ENCODE data around the gene TMEM14C. TPM values are rescaled to one million over a fixed set of nuclear protein-coding genes. Genes with fewer than 3 reads are reported as not detected.

The TMEM14C gene
- polyA plus RNA-seq, 2 of the 4 experiments (the other 2 are of a cell fraction) = 152 to 230 TPM

DNA sequence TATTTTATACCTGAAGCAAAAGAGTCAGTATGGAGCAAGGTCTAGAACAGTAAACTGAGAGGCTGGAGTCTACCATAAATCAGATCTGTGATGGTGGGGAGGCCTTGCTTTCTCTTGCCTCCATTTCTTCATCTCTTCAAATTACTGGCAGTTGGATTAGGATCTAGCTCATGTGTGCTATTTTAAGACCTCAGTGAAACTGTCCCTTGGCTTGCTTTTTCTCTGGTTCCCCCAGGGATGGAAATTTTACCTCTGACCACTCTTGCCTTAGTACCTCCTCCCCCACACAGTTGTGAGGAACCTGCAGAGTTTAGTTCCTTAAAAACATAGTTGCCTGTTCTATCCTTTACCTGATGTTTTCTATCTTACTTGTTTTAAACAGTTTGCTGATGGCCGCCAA lies 33.2 kb downstream of the TMEM14C start:
- Histone ChIP-seq H3K4me1 (peaks cover 26% of the 10 kb centered on the region), H3K4me2 (no peak overlapping the region), H3K27ac (no peak overlapping the region), H3K9me3 (no peaks in the 10 kb centered on the region), H3K4me3 (no peak overlapping the region)
- DNase-seq (ENCODE audit: low read depth in 1 of 2, low spot score in 1 of 2) (no peak), FAIRE-seq (no peak), ATAC-seq (no peak)
- CTCF ChIA-PET = interaction anchor here (1.4 kb wide), 1 partner anchor 21 kb away, joined by 4 read pairs; no protein-coding TSS in a partner anchor
- POLR2A ChIA-PET = no interaction called here
- TF ChIP-seq EHMT2 (IDR thresholded peaks at IDR 0.05; ENCODE audit: low read depth) = no peak
- TF ChIP-seq NFE2L2 (conservative IDR thresholded peaks at IDR 0.05; ENCODE audit: low read length) = no peak
- no peak for TF ChIP-seq MAFK (IDR thresholded peaks at IDR 0.05; ENCODE audit: partially characterized antibody)
- TF ChIP-seq, protein P1, sequence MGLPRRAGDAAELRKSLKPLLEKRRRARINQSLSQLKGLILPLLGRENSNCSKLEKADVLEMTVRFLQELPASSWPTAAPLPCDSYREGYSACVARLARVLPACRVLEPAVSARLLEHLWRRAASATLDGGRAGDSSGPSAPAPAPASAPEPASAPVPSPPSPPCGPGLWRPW (IDR thresholded peaks at IDR 0.05) = no peak
- no peak for TF ChIP-seq GATA3 (IDR thresholded peaks at IDR 0.05; ENCODE audit: borderline replicate concordance)
- TF ChIP-seq, protein P2, sequence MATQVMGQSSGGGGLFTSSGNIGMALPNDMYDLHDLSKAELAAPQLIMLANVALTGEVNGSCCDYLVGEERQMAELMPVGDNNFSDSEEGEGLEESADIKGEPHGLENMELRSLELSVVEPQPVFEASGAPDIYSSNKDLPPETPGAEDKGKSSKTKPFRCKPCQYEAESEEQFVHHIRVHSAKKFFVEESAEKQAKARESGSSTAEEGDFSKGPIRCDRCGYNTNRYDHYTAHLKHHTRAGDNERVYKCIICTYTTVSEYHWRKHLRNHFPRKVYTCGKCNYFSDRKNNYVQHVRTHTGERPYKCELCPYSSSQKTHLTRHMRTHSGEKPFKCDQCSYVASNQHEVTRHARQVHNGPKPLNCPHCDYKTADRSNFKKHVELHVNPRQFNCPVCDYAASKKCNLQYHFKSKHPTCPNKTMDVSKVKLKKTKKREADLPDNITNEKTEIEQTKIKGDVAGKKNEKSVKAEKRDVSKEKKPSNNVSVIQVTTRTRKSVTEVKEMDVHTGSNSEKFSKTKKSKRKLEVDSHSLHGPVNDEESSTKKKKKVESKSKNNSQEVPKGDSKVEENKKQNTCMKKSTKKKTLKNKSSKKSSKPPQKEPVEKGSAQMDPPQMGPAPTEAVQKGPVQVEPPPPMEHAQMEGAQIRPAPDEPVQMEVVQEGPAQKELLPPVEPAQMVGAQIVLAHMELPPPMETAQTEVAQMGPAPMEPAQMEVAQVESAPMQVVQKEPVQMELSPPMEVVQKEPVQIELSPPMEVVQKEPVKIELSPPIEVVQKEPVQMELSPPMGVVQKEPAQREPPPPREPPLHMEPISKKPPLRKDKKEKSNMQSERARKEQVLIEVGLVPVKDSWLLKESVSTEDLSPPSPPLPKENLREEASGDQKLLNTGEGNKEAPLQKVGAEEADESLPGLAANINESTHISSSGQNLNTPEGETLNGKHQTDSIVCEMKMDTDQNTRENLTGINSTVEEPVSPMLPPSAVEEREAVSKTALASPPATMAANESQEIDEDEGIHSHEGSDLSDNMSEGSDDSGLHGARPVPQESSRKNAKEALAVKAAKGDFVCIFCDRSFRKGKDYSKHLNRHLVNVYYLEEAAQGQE (IDR thresholded peaks at IDR 0.05) = no peak
- no peak for TF ChIP-seq HOXB13 (CRISPR knock-in tag; IDR thresholded peaks at IDR 0.05; ENCODE audit: low read depth)
- no peak for TF ChIP-seq EHF (CRISPR knock-in tag; IDR thresholded peaks at IDR 0.05)
- TF ChIP-seq RARB (CRISPR knock-in tag; IDR thresholded peaks at IDR 0.05) = no peak
- TF ChIP-seq, protein P3, sequence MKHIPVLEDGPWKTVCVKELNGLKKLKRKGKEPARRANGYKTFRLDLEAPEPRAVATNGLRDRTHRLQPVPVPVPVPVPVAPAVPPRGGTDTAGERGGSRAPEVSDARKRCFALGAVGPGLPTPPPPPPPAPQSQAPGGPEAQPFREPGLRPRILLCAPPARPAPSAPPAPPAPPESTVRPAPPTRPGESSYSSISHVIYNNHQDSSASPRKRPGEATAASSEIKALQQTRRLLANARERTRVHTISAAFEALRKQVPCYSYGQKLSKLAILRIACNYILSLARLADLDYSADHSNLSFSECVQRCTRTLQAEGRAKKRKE (CRISPR knock-in tag; IDR thresholded peaks at IDR 0.05; ENCODE audit: low read depth) = no peak
- TF ChIP-seq SMC3 (IDR thresholded peaks at IDR 0.05) = no peak
- no peak for TF ChIP-seq EP300 (IDR thresholded peaks at IDR 0.05)
- 97% methylated on average over 1 of the region's 1 CpG for WGBS (ENCODE audit: missing lambda C conversion rate)

DNA sequence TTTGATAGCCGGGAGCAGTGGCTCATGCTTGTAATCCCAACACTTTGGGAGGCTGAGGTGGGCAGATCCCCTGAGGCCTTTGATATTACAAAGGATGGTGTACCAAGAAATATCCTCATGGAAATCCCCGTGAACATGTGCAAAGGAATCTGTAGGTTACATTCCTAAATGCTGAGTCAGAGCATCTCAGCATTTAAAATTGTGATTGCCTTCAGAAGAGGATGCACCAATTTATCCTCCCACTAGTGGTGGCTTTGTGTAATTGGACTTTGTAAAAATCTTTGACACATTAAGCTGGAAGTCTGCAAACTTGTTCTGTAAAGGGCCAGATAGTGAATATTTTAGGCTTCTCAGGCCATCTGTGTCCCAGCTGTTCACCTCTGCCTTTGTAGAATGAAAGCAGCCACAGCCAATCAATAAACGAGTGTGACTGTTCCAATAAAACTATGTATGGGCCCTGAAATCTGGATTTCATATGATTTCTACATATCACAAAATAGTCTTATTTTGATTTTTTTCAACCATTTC lies 36.5 kb downstream of the TMEM14C start:
- Histone ChIP-seq H3K4me3 (no peak overlapping the region), H3K9me3 (no peaks in the 10 kb centered on the region), H3K4me2 (peak overlapping the region; percentile 63), H3K27ac (peak overlapping the region; percentile 48 to 87), H3K4me1 (peaks cover 30% of the 10 kb centered on the region)
- DNase-seq (ENCODE audit: low read depth in 1 of 2, low spot score in 1 of 2) (peak; percentile 60 to 91), ATAC-seq (peak; percentile 84 to 87), FAIRE-seq (peak; percentile 51)
- ChIA-PET CTCF (interaction anchor here (0.7 to 3.5 kb wide), 17 partner anchors 10 to 321 kb away, joined by 3 to 18 read pairs (median 4); partner anchors contain the start of genes C6orf52, PAK1IP1 and TMEM14B), POLR2A (interaction anchor here (1.8 kb wide), 1 partner anchor 37 kb away, joined by 6 read pairs; the partner anchor contains the start of gene TMEM14C)
- WGBS (ENCODE audit: missing lambda C conversion rate) = 0% methylated on average over 3 of the region's 3 CpGs
- TF ChIP-seq CHD4 (IDR thresholded peaks at IDR 0.05; ENCODE audit: borderline replicate concordance) (no peak), RAD21 (conservative IDR thresholded peaks at IDR 0.05 in 1 of 2, IDR thresholded peaks at IDR 0.05 in 1 of 2) (peak in 1 of 2 experiments; percentile 52; a peak in 3 of 5 replicates), JUNB (IDR thresholded peaks at IDR 0.05) (peak; percentile 33), POLR2AphosphoS2 (conservative IDR thresholded peaks at IDR 0.05; ENCODE audit: low read length) (no peak), ESRRA (IDR thresholded peaks at IDR 0.05; ENCODE audit: borderline replicate concordance, low read length) (no peak), FOSB (CRISPR knock-in tag; IDR thresholded peaks at IDR 0.05) (no peak), RARB (CRISPR knock-in tag; IDR thresholded peaks at IDR 0.05) (no peak), GATA3 (IDR thresholded peaks at IDR 0.05; ENCODE audit: borderline replicate concordance) (peak; percentile 50; the same call in 1 of the 2 replicates), NFE2L2 (conservative IDR thresholded peaks at IDR 0.05; ENCODE audit: low read length) (peak; percentile 77), ZSCAN20 (CRISPR knock-in tag; IDR thresholded peaks at IDR 0.05) (no peak), MYC (IDR thresholded peaks at IDR 0.05; ENCODE audit: borderline replicate concordance, low read length) (no peak), HEYL (CRISPR knock-in tag; IDR thresholded peaks at IDR 0.05) (no peak), SMC3 (IDR thresholded peaks at IDR 0.05) (peak; percentile 38; the same call in 2 of the 3 replicates), EHMT2 (IDR thresholded peaks at IDR 0.05; ENCODE audit: low read depth) (no peak)
- TF ChIP-seq, protein P4, sequence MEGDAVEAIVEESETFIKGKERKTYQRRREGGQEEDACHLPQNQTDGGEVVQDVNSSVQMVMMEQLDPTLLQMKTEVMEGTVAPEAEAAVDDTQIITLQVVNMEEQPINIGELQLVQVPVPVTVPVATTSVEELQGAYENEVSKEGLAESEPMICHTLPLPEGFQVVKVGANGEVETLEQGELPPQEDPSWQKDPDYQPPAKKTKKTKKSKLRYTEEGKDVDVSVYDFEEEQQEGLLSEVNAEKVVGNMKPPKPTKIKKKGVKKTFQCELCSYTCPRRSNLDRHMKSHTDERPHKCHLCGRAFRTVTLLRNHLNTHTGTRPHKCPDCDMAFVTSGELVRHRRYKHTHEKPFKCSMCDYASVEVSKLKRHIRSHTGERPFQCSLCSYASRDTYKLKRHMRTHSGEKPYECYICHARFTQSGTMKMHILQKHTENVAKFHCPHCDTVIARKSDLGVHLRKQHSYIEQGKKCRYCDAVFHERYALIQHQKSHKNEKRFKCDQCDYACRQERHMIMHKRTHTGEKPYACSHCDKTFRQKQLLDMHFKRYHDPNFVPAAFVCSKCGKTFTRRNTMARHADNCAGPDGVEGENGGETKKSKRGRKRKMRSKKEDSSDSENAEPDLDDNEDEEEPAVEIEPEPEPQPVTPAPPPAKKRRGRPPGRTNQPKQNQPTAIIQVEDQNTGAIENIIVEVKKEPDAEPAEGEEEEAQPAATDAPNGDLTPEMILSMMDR (IDR thresholded peaks at IDR 0.05) = peak; percentile 44
- TF ChIP-seq, protein P5, sequence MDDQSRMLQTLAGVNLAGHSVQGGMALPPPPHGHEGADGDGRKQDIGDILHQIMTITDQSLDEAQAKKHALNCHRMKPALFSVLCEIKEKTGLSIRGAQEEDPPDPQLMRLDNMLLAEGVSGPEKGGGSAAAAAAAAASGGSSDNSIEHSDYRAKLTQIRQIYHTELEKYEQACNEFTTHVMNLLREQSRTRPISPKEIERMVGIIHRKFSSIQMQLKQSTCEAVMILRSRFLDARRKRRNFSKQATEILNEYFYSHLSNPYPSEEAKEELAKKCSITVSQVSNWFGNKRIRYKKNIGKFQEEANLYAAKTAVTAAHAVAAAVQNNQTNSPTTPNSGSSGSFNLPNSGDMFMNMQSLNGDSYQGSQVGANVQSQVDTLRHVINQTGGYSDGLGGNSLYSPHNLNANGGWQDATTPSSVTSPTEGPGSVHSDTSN (IDR thresholded peaks at IDR 0.05) = no peak
- TF ChIP-seq, protein P2 (IDR thresholded peaks at IDR 0.05) = no peak
- TF ChIP-seq, protein P6, sequence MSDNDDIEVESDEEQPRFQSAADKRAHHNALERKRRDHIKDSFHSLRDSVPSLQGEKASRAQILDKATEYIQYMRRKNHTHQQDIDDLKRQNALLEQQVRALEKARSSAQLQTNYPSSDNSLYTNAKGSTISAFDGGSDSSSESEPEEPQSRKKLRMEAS (IDR thresholded peaks at IDR 0.05) = peak; percentile 70

All from A549 (cell line).